Cardiac muscle cell (in vitro differentiated cells and primary cell): ENCODE measurements around the gene LCA5. TPM values are rescaled to one million over a fixed set of nuclear protein-coding genes. Genes with fewer than 3 reads are reported as not detected.

Experiments
- DNase-seq, 2 donors: peaks; one replicate each; pipeline versions ENCODE4 v3.0.0 to v3.0.0-alpha.2; 2010 to 2017; ENCODE audit warnings: low read depth in 1 of 2, low spot score in 1 of 2
- H3K27ac ChIP-seq: fragments of 200-600 bp; sonication (generic); 2 replicates; pipeline ENCODE4 v1.5.1; 2016
- H3K27me3 ChIP-seq: fragments of 200-600 bp; sonication (generic); 2 replicates; pipeline ENCODE4 v1.6.0; 2016; ENCODE audit warnings: control low read depth
- H3K36me3 ChIP-seq: fragments of 200-600 bp; sonication (generic); 2 replicates; pipeline ENCODE4 v1.5.1; 2016; ENCODE audit warnings: control low read depth
- H3K4me1 ChIP-seq: fragments of 200-600 bp; sonication (generic); 2 replicates; pipeline ENCODE4 v1.8.1; 2017; ENCODE audit warnings: low read depth, mild to moderate bottlenecking, mixed run types
- H3K4me3 ChIP-seq: fragments of 200-600 bp; sonication (generic); 2 replicates; pipeline ENCODE4 v1.5.1; 2016; ENCODE audit warnings: mild to moderate bottlenecking
- H3K9me3 ChIP-seq: fragments of 200-600 bp; sonication (generic); 2 replicates; pipeline ENCODE4 v1.5.1; 2017; ENCODE audit warnings: low read depth, mild to moderate bottlenecking, control low read depth
- polyA plus RNA-seq: library from polyadenylated mRNA; unstranded; fragments of >200 nt; fragmentation: Nextera tagmentation; extraction: Ambion mirVana; gene quantifications from 2 replicates; pipeline ENCODE4 v1.2.1, GENCODE V29; 2016
- total RNA-seq: library from RNA; depleted of rRNA; stranded (reverse); fragments of >200 nt; gene quantifications from 2 replicates; pipeline ENCODE4 v1.2.3, GENCODE V29; 2016
- TF ChIP-seq, protein P1 (sequence below): IDR thresholded peaks from 2 replicates; pipeline ENCODE4 v1.5.1; 2012; ENCODE audit warnings: low read depth, mild to moderate bottlenecking, low read length

LCA5 gene
- total and polyA plus RNA-seq, 2 experiments from 2014 or later: 4.3 to 5.9 TPM

GRCh38 chr6:79520534-79520933 lies 16.7 kb downstream of the LCA5 start:
- TF ChIP-seq, protein P1, sequence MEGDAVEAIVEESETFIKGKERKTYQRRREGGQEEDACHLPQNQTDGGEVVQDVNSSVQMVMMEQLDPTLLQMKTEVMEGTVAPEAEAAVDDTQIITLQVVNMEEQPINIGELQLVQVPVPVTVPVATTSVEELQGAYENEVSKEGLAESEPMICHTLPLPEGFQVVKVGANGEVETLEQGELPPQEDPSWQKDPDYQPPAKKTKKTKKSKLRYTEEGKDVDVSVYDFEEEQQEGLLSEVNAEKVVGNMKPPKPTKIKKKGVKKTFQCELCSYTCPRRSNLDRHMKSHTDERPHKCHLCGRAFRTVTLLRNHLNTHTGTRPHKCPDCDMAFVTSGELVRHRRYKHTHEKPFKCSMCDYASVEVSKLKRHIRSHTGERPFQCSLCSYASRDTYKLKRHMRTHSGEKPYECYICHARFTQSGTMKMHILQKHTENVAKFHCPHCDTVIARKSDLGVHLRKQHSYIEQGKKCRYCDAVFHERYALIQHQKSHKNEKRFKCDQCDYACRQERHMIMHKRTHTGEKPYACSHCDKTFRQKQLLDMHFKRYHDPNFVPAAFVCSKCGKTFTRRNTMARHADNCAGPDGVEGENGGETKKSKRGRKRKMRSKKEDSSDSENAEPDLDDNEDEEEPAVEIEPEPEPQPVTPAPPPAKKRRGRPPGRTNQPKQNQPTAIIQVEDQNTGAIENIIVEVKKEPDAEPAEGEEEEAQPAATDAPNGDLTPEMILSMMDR: no peak
- H3K27me3 ChIP-seq: no peaks in the 10 kb centered on the region
- no peaks in the 10 kb centered on the region for H3K9me3 ChIP-seq
- no peak for DNase-seq
- H3K27ac ChIP-seq: no peak overlapping the region
- no peaks in the 10 kb centered on the region for H3K36me3 ChIP-seq
- no peaks in the 10 kb centered on the region for H3K4me1 ChIP-seq
- H3K4me3 ChIP-seq: no peak overlapping the region

DNA sequence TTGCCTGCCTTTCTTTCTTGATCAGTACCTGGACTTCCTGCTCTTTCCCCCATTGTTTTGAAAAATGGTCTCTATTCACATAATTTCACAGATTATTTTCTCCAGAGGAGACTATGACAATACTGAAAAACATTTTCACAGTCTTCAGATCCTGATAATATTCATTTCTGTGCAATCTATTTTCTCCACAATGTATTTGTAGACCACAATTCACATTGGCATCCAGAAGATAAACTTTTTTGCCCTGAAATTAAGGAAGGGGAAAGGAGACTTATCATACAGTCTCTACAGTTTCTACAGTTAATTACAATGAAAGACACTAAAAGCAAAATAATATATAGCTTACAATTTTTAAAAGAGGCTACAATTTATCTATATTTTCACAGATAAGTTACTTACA lies 18.4 kb downstream of the LCA5 start:
- DNase-seq: no peak
- Histone ChIP-seq H3K27me3 (no peaks in the 10 kb centered on the region), H3K9me3 (no peaks in the 10 kb centered on the region), H3K4me3 (no peak overlapping the region), H3K4me1 (no peaks in the 10 kb centered on the region), H3K36me3 (no peaks in the 10 kb centered on the region), H3K27ac (no peak overlapping the region)
- TF ChIP-seq, protein P1: no peak

- TF ChIP-seq, protein P1: no peak
Observed at GRCh38 chr6:79515436-79515835, 21.8 kb downstream of the LCA5 start.

GRCh38 chr6:79513111-79513510 lies 24.1 kb downstream of the LCA5 start:
- DNase-seq: no peak
- no peaks in the 10 kb centered on the region for H3K27me3 ChIP-seq
- no peak overlapping the region for H3K27ac ChIP-seq
- TF ChIP-seq, protein P1: no peak
- H3K4me1 ChIP-seq: no peaks in the 10 kb centered on the region
- H3K36me3 ChIP-seq: no peaks in the 10 kb centered on the region
- H3K9me3 ChIP-seq: no peaks in the 10 kb centered on the region
- no peak overlapping the region for H3K4me3 ChIP-seq

More at GRCh38 chr6:79515436-79515835, 21.8 kb downstream of the LCA5 start:
- Histone ChIP-seq H3K4me1 (no peaks in the 10 kb centered on the region), H3K36me3 (no peaks in the 10 kb centered on the region), H3K27ac (no peak overlapping the region), H3K27me3 (no peaks in the 10 kb centered on the region), H3K9me3 (no peaks in the 10 kb centered on the region), H3K4me3 (no peak overlapping the region)
- no peak for DNase-seq

- no peaks in the 10 kb centered on the region for H3K9me3 ChIP-seq
- no peak for DNase-seq
- no peaks in the 10 kb centered on the region for H3K27me3 ChIP-seq
- H3K27ac ChIP-seq: no peak overlapping the region
- H3K36me3 ChIP-seq: no peaks in the 10 kb centered on the region
- H3K4me3 ChIP-seq: no peak overlapping the region
- no peaks in the 10 kb centered on the region for H3K4me1 ChIP-seq
- TF ChIP-seq, protein P1: no peak
Observed at GRCh38 chr6:79512014-79512413, 25.2 kb downstream of the LCA5 start.

DNA sequence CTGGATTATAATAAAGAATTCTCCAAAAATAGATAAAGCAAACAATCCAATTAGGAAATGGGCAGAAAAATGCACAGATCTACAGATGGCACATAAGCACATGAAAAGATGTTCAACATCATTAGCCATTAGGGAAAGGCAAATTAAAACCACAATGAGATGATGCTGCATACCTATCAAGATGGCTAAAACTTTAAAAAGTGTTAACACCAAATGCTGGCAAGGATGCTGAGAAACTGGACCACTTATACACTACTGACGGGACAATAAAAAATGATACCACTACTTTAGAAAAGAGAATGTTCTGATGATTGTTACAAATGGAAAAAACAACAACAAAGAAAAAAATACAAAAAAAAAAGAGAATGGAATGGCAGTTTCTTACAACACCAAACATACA lies 26.5 kb downstream of the LCA5 start:
- no peaks in the 10 kb centered on the region for H3K4me1 ChIP-seq
- peaks cover 2% of the 10 kb centered on the region for H3K36me3 ChIP-seq
- H3K9me3 ChIP-seq: no peaks in the 10 kb centered on the region
- no peaks in the 10 kb centered on the region for H3K27me3 ChIP-seq
- TF ChIP-seq, protein P1: no peak
- no peak overlapping the region for H3K27ac ChIP-seq
- no peak for DNase-seq
- H3K4me3 ChIP-seq: no peak overlapping the region
